HCT116 (cell line): ENCODE data around the gene PAQR3.

Source experiments
- EZH2phosphoT487 ChIP-seq: fragments of 200-600 bp; IDR thresholded peaks from 2 replicates; pipeline ENCODE4 v1.6.1; 2018; ENCODE audit warnings: antibody characterized with exemption, borderline replicate concordance
- JUND ChIP-seq: IDR thresholded peaks from 2 replicates; pipeline ENCODE4 v1.6.1; 2012
- POLR2A ChIP-seq: IDR thresholded peaks from 2 replicates; pipeline ENCODE4 v1.7.0; 2011; ENCODE audit warnings: borderline replicate concordance; ENCODE audit not compliant: insufficient read depth, insufficient read length; ENCODE audit errors: extremely low read depth
- POLR2AphosphoS5 ChIP-seq: IDR thresholded peaks from 2 replicates; pipeline ENCODE4 v1.6.1; 2011; ENCODE audit warnings: mild to moderate bottlenecking, low read depth, low read length, moderate library complexity
- RAD21 ChIP-seq: IDR thresholded peaks from 2 replicates; pipeline ENCODE4 v1.6.1; 2012; ENCODE audit warnings: low read depth, mild to moderate bottlenecking
- REST ChIP-seq: IDR thresholded peaks from 2 replicates; pipeline ENCODE4 v1.6.1; 2012; ENCODE audit warnings: low read depth
- SIN3A ChIP-seq: IDR thresholded peaks from 2 replicates; pipeline ENCODE4 v1.6.1; 2012; ENCODE audit warnings: low read depth
- SP1 ChIP-seq: IDR thresholded peaks from 2 replicates; pipeline ENCODE4 v1.6.1; 2012; ENCODE audit warnings: low read depth
- SRF ChIP-seq: IDR thresholded peaks from 2 replicates; pipeline ENCODE4 v1.6.1; 2012; ENCODE audit warnings: low read depth
- TCF7L2 ChIP-seq: IDR thresholded peaks from 2 replicates; pipeline ENCODE4 v1.7.0; 2011; ENCODE audit warnings: borderline replicate concordance, inconsistent platforms; ENCODE audit not compliant: insufficient read depth, insufficient read length; ENCODE audit errors: extremely low read depth
- YY1 ChIP-seq: IDR thresholded peaks from 2 replicates; pipeline ENCODE4 v1.6.1; 2011; ENCODE audit warnings: low read length, low read depth, moderate library complexity, mild to moderate bottlenecking; ENCODE audit not compliant: insufficient replicate concordance; ENCODE audit errors: extremely low read depth
- ZBTB33 ChIP-seq: IDR thresholded peaks from 2 replicates; pipeline ENCODE4 v1.6.1; 2011; ENCODE audit warnings: mild to moderate bottlenecking, low read length, moderate library complexity; ENCODE audit not compliant: insufficient replicate concordance; ENCODE audit errors: extremely low read depth
- TF ChIP-seq, protein P1 (sequence below), 3 experiments: fragments of 200-600 bp in 1 of 3; sonication (generic) in 1 of 3; IDR thresholded peaks in 2 of 3; conservative IDR thresholded peaks in 1 of 3; 2 replicates each; pipeline ENCODE4 v1.5.1; 2012 to 2017; ENCODE audit warnings: low read depth in 2 of 3, low read length in 2 of 3, antibody characterized with exemption in 1 of 3, borderline replicate concordance in 1 of 3, control low read depth in 1 of 3, mild to moderate bottlenecking in 1 of 3, mixed read lengths in 1 of 3, mixed run types in 1 of 3, moderate library complexity in 1 of 3; ENCODE audit not compliant: insufficient read depth in 1 of 3
- TF ChIP-seq, protein P2 (sequence below): IDR thresholded peaks from 2 replicates; pipeline ENCODE4 v1.6.1; 2012

- TF ChIP-seq EZH2phosphoT487 (no peak), POLR2A (no peak), POLR2AphosphoS5 (no peak), JUND (no peak), REST (no peak), SP1 (no peak), TCF7L2 (no peak), ZBTB33 (no peak), SRF (no peak), YY1 (no peak), SIN3A (no peak), RAD21 (no peak)
- TF ChIP-seq, protein P1, sequence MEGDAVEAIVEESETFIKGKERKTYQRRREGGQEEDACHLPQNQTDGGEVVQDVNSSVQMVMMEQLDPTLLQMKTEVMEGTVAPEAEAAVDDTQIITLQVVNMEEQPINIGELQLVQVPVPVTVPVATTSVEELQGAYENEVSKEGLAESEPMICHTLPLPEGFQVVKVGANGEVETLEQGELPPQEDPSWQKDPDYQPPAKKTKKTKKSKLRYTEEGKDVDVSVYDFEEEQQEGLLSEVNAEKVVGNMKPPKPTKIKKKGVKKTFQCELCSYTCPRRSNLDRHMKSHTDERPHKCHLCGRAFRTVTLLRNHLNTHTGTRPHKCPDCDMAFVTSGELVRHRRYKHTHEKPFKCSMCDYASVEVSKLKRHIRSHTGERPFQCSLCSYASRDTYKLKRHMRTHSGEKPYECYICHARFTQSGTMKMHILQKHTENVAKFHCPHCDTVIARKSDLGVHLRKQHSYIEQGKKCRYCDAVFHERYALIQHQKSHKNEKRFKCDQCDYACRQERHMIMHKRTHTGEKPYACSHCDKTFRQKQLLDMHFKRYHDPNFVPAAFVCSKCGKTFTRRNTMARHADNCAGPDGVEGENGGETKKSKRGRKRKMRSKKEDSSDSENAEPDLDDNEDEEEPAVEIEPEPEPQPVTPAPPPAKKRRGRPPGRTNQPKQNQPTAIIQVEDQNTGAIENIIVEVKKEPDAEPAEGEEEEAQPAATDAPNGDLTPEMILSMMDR (IDR thresholded peaks at IDR 0.05 in 2 of 3, conservative IDR thresholded peaks at IDR 0.05 in 1 of 3; ENCODE audit: borderline replicate concordance in 1 of 3, insufficient read depth in 1 of 3, low read depth in 2 of 3, low read length in 2 of 3), result no peak
- TF ChIP-seq, protein P2, sequence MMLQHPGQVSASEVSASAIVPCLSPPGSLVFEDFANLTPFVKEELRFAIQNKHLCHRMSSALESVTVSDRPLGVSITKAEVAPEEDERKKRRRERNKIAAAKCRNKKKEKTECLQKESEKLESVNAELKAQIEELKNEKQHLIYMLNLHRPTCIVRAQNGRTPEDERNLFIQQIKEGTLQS, result no peak
Measured at GRCh38 chr4:78944381-78944780, 5.1 kb upstream of the PAQR3 start.
